RWPE2 (cell line): ENCODE data around the gene BEX5.
"Not testable (repeated sequence)": the region's sequence is repeated elsewhere in the genome, so short reads cannot be mapped to it uniquely, and the experiment has no call there.

Experiments used
- ATAC-seq: fragments of 200-7000 bp; cut with Tn5 transposase; 3 replicates; pipeline ENCODE4 v1.9.1; 2021; ENCODE audit warnings: low read depth
- DNase-seq: peaks from one replicate; pipeline ENCODE4 v3.0.0-alpha.2; 2020; ENCODE audit warnings: low spot score
- H3K27ac ChIP-seq: fragments of 450-650 bp; 2 replicates; pipeline ENCODE4 v1.5.1; 2017; ENCODE audit warnings: mild to moderate bottlenecking; ENCODE audit not compliant: poor library complexity, severe bottlenecking
- H3K27me3 ChIP-seq: fragments of 250-450 bp; sonication (Bioruptor Pico); 2 replicates; pipeline ENCODE4 v1.5.1; 2021; ENCODE audit warnings: mild to moderate bottlenecking, moderate library complexity; ENCODE audit not compliant: insufficient read depth, poor library complexity, severe bottlenecking
- H3K36me3 ChIP-seq: fragments of 250-450 bp; sonication (Bioruptor Pico); 2 replicates; pipeline ENCODE4 v1.5.1; 2020; ENCODE audit warnings: low read depth, mild to moderate bottlenecking, moderate library complexity
- H3K4me1 ChIP-seq: fragments of 250-450 bp; sonication (Bioruptor Pico); 2 replicates; pipeline ENCODE4 v1.5.1; 2021; ENCODE audit warnings: mild to moderate bottlenecking, moderate library complexity; ENCODE audit not compliant: insufficient read depth, poor library complexity, severe bottlenecking
- H3K4me3 ChIP-seq: fragments of 250-450 bp; sonication (Bioruptor Pico); 2 replicates; pipeline ENCODE4 v1.5.1; 2021; ENCODE audit warnings: mild to moderate bottlenecking, moderate library complexity; ENCODE audit not compliant: severe bottlenecking
- H3K9me3 ChIP-seq: fragments of 250-450 bp; sonication (Bioruptor Pico); 2 replicates; pipeline ENCODE4 v1.5.1; 2021; ENCODE audit warnings: mild to moderate bottlenecking, moderate library complexity; ENCODE audit not compliant: severe bottlenecking
- TF ChIP-seq, protein P1 (sequence below): fragments of 450-650 bp; IDR thresholded peaks from one replicate; pipeline ENCODE4 v1.5.1; 2017; ENCODE audit warnings: mild to moderate bottlenecking, moderate library complexity; ENCODE audit not compliant: poor library complexity, severe bottlenecking

The BEX5 gene

DNA sequence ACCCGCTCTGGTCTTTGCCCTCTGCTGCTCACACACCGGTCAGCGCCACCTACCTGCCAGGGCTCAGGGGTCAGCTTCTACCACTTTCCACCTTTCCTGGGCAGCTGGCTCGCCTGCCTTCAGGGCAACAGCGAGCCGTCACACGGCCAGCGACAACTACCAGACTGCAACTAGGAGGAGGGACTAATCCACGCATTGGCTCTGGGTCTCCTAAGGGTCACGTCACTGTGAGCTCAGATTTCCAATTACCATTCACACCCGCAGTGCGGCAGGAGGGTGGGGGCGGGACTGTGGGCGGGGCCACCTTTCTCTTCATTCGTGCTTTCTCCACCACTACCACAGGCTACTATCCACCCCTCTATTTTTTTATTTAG, at the start of gene BEX5:
Gene BEX5, minus strand, starts transcription at position 172 of the 374 bp plus-strand sequence. CDS start 1,712 bp downstream, outside the sequence.
- ATAC-seq (peak; percentile 93), DNase-seq (no peak)
- TF ChIP-seq, protein P1, sequence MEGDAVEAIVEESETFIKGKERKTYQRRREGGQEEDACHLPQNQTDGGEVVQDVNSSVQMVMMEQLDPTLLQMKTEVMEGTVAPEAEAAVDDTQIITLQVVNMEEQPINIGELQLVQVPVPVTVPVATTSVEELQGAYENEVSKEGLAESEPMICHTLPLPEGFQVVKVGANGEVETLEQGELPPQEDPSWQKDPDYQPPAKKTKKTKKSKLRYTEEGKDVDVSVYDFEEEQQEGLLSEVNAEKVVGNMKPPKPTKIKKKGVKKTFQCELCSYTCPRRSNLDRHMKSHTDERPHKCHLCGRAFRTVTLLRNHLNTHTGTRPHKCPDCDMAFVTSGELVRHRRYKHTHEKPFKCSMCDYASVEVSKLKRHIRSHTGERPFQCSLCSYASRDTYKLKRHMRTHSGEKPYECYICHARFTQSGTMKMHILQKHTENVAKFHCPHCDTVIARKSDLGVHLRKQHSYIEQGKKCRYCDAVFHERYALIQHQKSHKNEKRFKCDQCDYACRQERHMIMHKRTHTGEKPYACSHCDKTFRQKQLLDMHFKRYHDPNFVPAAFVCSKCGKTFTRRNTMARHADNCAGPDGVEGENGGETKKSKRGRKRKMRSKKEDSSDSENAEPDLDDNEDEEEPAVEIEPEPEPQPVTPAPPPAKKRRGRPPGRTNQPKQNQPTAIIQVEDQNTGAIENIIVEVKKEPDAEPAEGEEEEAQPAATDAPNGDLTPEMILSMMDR = no peak
- Histone ChIP-seq H3K27ac (no peak within 1 kb of the TSS), H3K4me3 (peak within 1 kb of the TSS; percentile 24), H3K27me3 (no peaks in the 10 kb centered on the region), H3K9me3 (no peaks in the 10 kb centered on the region), H3K4me1 (no peaks in the 10 kb centered on the region), H3K36me3 (no peaks in the 10 kb centered on the region)

DNA sequence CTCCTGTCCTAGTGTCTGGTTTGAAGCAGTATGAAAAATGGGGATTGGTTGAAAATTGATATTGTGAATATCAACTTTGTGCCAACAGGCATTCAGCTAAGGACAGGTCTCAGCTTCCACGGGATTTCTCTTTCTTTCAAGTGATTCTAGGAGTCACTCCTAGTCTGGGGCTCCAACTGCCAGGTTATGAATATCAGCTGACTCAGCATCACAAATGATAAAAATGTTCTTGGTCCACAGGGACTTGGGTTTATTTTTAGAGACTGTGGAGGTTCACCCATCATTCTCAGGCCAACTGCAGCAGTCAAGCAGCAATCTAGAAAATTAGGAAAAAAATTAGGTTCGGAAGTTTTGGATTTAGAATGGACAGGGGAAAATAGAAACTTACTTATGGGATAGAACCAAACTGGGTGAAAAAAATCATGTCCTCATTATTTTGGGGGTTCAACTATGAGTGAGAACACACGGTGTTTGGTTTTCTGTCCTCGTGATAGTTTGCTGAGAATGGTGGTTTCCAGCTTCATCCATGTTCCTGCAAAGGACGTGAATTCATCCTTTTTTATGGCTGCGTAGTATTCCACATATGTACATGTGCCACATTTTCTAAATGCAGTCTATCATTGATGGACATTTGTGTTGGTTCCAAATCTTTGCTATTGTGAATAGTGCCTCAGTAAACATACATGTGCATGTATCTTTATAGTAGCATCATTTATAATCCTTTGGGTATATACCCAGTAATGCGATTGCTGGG, 30.4 kb upstream of the BEX5 start:
- no peak overlapping the region for H3K4me3 ChIP-seq
- no peak for ATAC-seq
- no peak for DNase-seq
- TF ChIP-seq, protein P1 = no peak
- no peaks in the 10 kb centered on the region for H3K27me3 ChIP-seq
- no peaks in the 10 kb centered on the region for H3K36me3 ChIP-seq
- no peaks in the 10 kb centered on the region for H3K4me1 ChIP-seq
- no peak overlapping the region for H3K27ac ChIP-seq
- H3K9me3 ChIP-seq = no peaks in the 10 kb centered on the region

DNA sequence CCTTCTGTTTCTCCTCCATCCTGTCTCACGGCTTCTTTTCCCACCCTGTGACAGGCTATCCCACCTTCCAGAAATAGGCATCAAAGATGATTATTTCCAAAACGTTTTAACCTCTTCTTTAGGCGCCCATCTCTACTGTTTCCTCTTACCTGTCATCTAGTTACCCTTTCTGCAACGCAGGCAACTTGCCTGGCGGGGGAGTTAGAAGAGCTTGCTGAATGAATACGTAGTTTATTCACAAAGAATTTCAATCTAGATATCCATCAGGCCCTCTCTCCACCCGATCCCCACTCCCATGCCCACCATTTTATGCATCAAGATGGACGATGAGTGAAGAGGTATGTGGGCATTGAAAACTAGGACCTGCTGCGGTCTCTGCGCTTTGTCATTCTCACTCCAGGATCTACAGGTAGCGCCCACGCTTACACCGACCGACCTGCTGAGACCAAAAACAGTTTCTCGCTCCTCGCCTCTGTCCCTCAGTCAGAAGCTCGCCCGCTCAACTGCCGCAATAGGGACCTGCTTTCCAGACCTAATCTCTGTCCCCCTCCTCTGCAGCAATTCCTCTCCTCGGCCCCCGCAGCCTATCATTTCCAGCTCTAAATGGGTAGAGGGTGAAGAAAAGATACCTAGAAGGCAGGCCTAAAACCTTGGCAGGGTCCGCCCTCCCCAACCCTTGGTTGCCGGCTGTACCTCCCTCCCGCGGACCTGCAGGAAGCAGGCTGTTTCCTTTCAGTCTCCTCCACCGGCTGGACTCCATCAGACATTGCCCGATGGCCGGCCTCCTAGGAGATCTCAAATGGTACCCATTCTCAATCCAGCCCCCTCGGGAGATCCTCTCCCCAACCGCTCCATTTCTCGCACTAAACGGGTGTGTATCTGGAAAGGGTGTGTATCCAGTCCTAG, 624 bp downstream of the BEX5 start:
- TF ChIP-seq, protein P1 = no peak
- Histone ChIP-seq H3K36me3 (no peaks in the 10 kb centered on the region), H3K4me1 (no peaks in the 10 kb centered on the region), H3K27ac (no peak overlapping the region), H3K9me3 (no peaks in the 10 kb centered on the region), H3K27me3 (no peaks in the 10 kb centered on the region), H3K4me3 (peak overlapping the region; percentile 24)
- DNase-seq = no peak
- peak; percentile 61 for ATAC-seq

DNA sequence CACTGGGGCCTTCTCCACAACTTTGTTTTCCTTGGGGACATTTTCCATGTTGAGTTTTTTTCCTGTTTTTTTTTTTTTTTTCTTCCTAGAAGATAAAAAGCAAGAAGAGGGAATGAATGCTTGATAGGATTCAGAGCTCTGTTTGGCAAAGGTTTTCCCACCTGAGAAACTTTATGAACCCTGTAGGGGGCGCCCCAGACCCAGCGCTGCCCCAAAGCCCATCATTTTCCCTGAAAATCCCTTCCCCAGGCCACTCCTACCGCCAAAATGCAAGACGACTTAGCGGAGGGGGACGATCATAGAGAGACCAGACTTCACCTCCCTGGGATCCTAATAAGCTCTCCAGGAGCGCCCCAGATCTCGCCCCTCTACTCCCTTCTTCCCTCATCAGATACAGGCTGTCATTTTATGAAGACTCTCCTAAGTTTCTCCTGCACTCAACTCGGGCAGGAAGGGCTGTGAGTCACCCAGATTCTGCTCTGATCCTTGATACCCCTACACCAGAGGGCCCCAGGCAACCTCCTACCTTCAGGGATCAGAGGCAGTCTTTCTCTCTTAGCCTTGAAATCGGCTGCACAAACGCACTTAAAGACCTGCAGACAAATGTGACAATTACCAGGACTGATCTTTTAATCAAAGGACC, 1.4 kb downstream of the BEX5 start:
- no peak overlapping the region for H3K4me3 ChIP-seq
- no peaks in the 10 kb centered on the region for H3K4me1 ChIP-seq
- H3K27ac ChIP-seq = no peak overlapping the region
- ATAC-seq = no peak
- no peaks in the 10 kb centered on the region for H3K36me3 ChIP-seq
- no peaks in the 10 kb centered on the region for H3K9me3 ChIP-seq
- TF ChIP-seq, protein P1 = no peak
- DNase-seq = no peak
- H3K27me3 ChIP-seq = no peaks in the 10 kb centered on the region

DNA sequence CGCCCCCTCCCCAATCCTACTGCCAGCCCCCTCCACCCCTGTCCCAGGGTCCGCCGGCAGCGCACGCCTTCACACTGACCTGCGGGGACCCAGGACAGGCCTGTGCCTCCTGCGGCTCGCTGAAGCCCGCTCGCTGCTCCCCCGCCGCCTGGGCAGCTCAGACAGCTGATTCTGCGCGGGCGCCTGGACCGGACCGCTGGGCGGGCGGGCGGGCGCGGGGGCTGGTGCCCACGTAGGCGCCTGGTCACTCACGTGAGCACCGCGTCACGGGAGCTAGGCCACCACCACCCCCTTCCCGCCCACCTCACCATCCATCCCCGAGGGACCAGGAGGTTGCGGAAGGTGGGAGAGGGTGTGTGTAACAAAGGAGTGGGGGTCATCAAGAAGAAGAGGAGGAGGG, 13.5 kb downstream of the BEX5 start, which contains the start of gene TCEAL6:
Gene TCEAL6, minus strand, starts transcription at position 208 of the 400 bp plus-strand sequence.
- not testable (repeated sequence) for H3K27ac ChIP-seq, H3K4me1 ChIP-seq, H3K27me3 ChIP-seq, H3K36me3 ChIP-seq, ATAC-seq, H3K9me3 ChIP-seq, H3K4me3 ChIP-seq, DNase-seq

DNA sequence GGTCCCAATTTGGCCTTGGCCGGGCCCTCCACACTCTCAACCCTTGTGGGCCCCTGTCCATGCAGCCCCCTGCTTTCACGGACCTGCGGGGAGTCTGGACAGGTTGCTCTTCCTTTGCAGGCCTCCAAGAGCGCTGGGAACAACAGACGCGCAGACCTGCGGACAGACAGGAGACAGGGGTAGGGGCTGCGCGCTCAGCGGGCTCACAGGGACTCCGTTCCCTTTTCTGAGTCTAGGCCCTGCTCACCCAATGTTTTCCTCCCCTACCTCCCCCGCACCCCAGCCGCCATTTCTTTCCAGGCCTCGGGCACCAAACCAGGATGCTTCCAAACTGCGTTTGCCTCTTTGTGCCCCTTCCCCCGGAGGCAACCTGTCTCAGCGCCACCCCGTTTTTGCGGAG, 14.1 kb downstream of the BEX5 start:
- not testable (repeated sequence) for H3K4me1 ChIP-seq, H3K27me3 ChIP-seq, H3K9me3 ChIP-seq, H3K36me3 ChIP-seq, H3K27ac ChIP-seq, H3K4me3 ChIP-seq, ATAC-seq, DNase-seq

DNA sequence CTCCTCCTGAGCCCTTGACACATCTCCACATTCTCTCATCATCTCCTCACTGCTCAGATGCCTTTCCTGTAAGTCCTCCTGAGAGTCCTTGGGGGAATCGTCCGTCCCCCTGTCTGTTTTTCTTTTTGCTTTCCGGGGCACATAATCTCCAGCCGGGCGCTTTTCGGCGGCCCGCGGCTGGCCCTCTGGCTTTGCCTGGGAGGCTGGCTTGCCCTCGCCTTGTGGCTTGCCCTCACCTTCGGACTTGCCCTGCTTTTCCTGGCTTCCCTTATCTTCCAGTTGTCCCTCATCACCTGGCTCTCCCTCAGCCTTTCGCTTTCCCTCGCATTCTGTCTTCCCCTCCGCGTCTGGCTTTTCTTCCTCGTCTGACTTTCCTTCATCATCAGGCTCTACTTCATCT, 14.9 kb downstream of the BEX5 start:
- not testable (repeated sequence) for H3K4me3 ChIP-seq, ATAC-seq, H3K9me3 ChIP-seq, DNase-seq, H3K36me3 ChIP-seq, H3K4me1 ChIP-seq, H3K27me3 ChIP-seq, H3K27ac ChIP-seq
